CD4-positive, alpha-beta T cell (primary cell): ENCODE data around the gene EQTN. TPM values are rescaled to one million over a fixed set of nuclear protein-coding genes. Genes with fewer than 3 reads are reported as not detected.

Source experiments
- ATAC-seq: fragments of 200-7000 bp; cut with Tn5 transposase; one replicate; pipeline ENCODE4 v1.10.0; 2022; ENCODE audit warnings: mild to moderate bottlenecking; ENCODE audit not compliant: poor library complexity
- CTCF ChIA-PET: fragments of 350-600 bp; sonication (Branson Sonifier 250); formaldehyde crosslinking; loops from one replicate; lab custom pipeline; 2021; ENCODE audit warnings: antibody characterized with exemption, inconsistent platforms; lab: Charles Lee
- POLR2A ChIA-PET: fragments of 350-600 bp; sonication (Branson Sonifier 250); formaldehyde crosslinking; loops from one replicate; lab custom pipeline; 2021; ENCODE audit warnings: antibody characterized with exemption, inconsistent platforms; lab: Charles Lee
- DNase-seq, 14 experiments: peaks; one replicate each; pipeline ENCODE4 v3.0.0-alpha.2; 2013 to 2020; ENCODE audit warnings: mixed read lengths in 2 of 14
- H3K27ac ChIP-seq, 2 donors: one replicate each; pipeline versions ENCODE4 v1.5.1 to v1.7.0; 2013; ENCODE audit warnings: low read length in 2 of 2, low read depth in 1 of 2, mild to moderate bottlenecking in 1 of 2
- H3K27me3 ChIP-seq, 2 experiments: 1 replicate in 1 of 2; 2 replicates in 1 of 2; pipeline versions ENCODE4 v1.6.1 to v1.7.0; 2013; ENCODE audit warnings: low read length in 2 of 2, control low read depth in 1 of 2, mild to moderate bottlenecking in 1 of 2, moderate library complexity in 1 of 2; ENCODE audit not compliant: insufficient read depth in 2 of 2, control insufficient read depth in 1 of 2
- H3K36me3 ChIP-seq: one replicate; pipeline ENCODE4 v1.6.1; 2013; ENCODE audit warnings: low read length, control low read depth; ENCODE audit not compliant: insufficient read depth
- H3K4me1 ChIP-seq: one replicate; pipeline ENCODE4 v1.6.1; 2013; ENCODE audit warnings: low read length, control low read depth; ENCODE audit not compliant: insufficient read depth
- H3K4me3 ChIP-seq: one replicate; pipeline ENCODE4 v1.5.1; 2013; ENCODE audit warnings: mild to moderate bottlenecking, low read length, moderate library complexity
- H3K9me3 ChIP-seq, 2 experiments: 1 replicate in 1 of 2; 2 replicates in 1 of 2; pipeline versions ENCODE4 v1.6.1 to v1.7.0; 2013; ENCODE audit warnings: low read length in 2 of 2, mild to moderate bottlenecking in 2 of 2, control low read depth in 1 of 2, moderate library complexity in 1 of 2; ENCODE audit not compliant: control insufficient read depth in 1 of 2, insufficient read depth in 1 of 2
- H3K27ac Mint-ChIP-seq: one replicate; pipeline ENCODE4 v1.8.0; 2020; ENCODE audit warnings: mixed read lengths
- H3K27me3 Mint-ChIP-seq: one replicate; pipeline ENCODE4 v1.8.0; 2021; ENCODE audit warnings: mixed read lengths
- H3K36me3 Mint-ChIP-seq: one replicate; pipeline ENCODE4 v1.8.0; 2021; ENCODE audit warnings: low read depth, mixed read lengths
- H3K4me1 Mint-ChIP-seq: one replicate; pipeline ENCODE4 v1.8.0; 2021; ENCODE audit warnings: low read depth, mixed read lengths
- H3K4me3 Mint-ChIP-seq: one replicate; pipeline ENCODE4 v1.8.0; 2020; ENCODE audit warnings: mild to moderate bottlenecking, mixed read lengths
- H3K9me3 Mint-ChIP-seq: one replicate; pipeline ENCODE4 v1.8.0; 2020; ENCODE audit warnings: mixed read lengths
- CTCF ChIP-seq: fragments of 200-600 bp; IDR thresholded peaks from one replicate; pipeline ENCODE4 v1.8.0; 2022; ENCODE audit warnings: antibody characterized with exemption, mild to moderate bottlenecking
- intact Hi-C, 2 experiments: fragments of 100-400 bp; cut with DNase I in 1 of 2; cut with micrococcal nuclease in 1 of 2; formaldehyde crosslinking; loops; one replicate each; pipeline versions ENCODE4 v1.15.1 to v1.9.0; 2023 to 2025; cut with DNase I, micrococcal nuclease
- total RNA-seq, 174 experiments: library from RNA in 2 of 174; stranded (reverse) in 2 of 174; gene quantifications; one replicate each; pipeline ENCODE4 v1.2.3 and lab custom pipeline; 2021 to 2026

The EQTN gene
- total RNA-seq, 2 experiments from 2014 or later: not detected

- Mint-ChIP-seq H3K4me3 (no peak overlapping the region), H3K9me3 (no peaks in the 10 kb centered on the region), H3K27me3 (peaks cover 24% of the 10 kb centered on the region), H3K27ac (no peak overlapping the region), H3K4me1 (no peaks in the 10 kb centered on the region), H3K36me3 (no peaks in the 10 kb centered on the region)
- no peaks in the 10 kb centered on the region for H3K36me3 ChIP-seq
- no peaks in the 10 kb centered on the region for H3K27me3 ChIP-seq
- ATAC-seq: no peak
- no peak overlapping the region for H3K4me3 ChIP-seq
- no peak overlapping the region for H3K27ac ChIP-seq
- ChIA-PET POLR2A (no interaction called here), CTCF (interaction anchor here (1.1 kb wide), 1 partner anchor 12 kb away, joined by 3 read pairs; no protein-coding TSS in a partner anchor)
- intact Hi-C loops: no loop called here
- TF ChIP-seq CTCF: no peak
- H3K4me1 ChIP-seq: peaks cover 2% of the 10 kb centered on the region
- H3K9me3 ChIP-seq: peaks cover 0 to 8% of the 10 kb centered on the region in 2 experiments
- no peak for DNase-seq
Observed at GRCh38 chr9:27328483-27328882, 31.5 kb upstream of the EQTN start.

GRCh38 chr9:27311184-27311583, 14.2 kb upstream of the EQTN start:
- ATAC-seq (no peak), DNase-seq (no peak)
- intact Hi-C loops: no loop called here
- Histone ChIP-seq H3K9me3 (no peaks in the 10 kb centered on the region), H3K4me1 (no peaks in the 10 kb centered on the region), H3K27ac (no peak overlapping the region), H3K27me3 (no peaks in the 10 kb centered on the region), H3K4me3 (no peak overlapping the region), H3K36me3 (no peaks in the 10 kb centered on the region)
- H3K27ac Mint-ChIP-seq: no peak overlapping the region
- H3K4me1 Mint-ChIP-seq: no peaks in the 10 kb centered on the region
- CTCF ChIA-PET: no interaction called here
- H3K36me3 Mint-ChIP-seq: no peaks in the 10 kb centered on the region
- POLR2A ChIA-PET: no interaction called here
- H3K9me3 Mint-ChIP-seq: no peaks in the 10 kb centered on the region
- TF ChIP-seq CTCF: no peak
- no peaks in the 10 kb centered on the region for H3K27me3 Mint-ChIP-seq
- H3K4me3 Mint-ChIP-seq: no peak overlapping the region

GRCh38 chr9:27310582-27310981, 13.6 kb upstream of the EQTN start:
- CTCF ChIA-PET: no interaction called here
- intact Hi-C loops: no loop called here
- no peak for TF ChIP-seq CTCF
- H3K27me3 Mint-ChIP-seq: no peaks in the 10 kb centered on the region
- H3K27ac ChIP-seq: no peak overlapping the region
- H3K9me3 ChIP-seq: no peaks in the 10 kb centered on the region
- no peaks in the 10 kb centered on the region for H3K27me3 ChIP-seq
- H3K36me3 ChIP-seq: no peaks in the 10 kb centered on the region
- no peaks in the 10 kb centered on the region for H3K36me3 Mint-ChIP-seq
- DNase-seq (no peak), ATAC-seq (no peak)
- no peak overlapping the region for H3K4me3 ChIP-seq
- no peak overlapping the region for H3K27ac Mint-ChIP-seq
- no peaks in the 10 kb centered on the region for H3K4me1 Mint-ChIP-seq
- H3K4me3 Mint-ChIP-seq: no peak overlapping the region
- no peaks in the 10 kb centered on the region for H3K9me3 Mint-ChIP-seq
- POLR2A ChIA-PET: no interaction called here
- H3K4me1 ChIP-seq: no peaks in the 10 kb centered on the region
